VCaP (cell line): ENCODE measurements around the gene MICAL3.

Experiments used
- H3K27ac ChIP-seq: fragments of 450-650 bp; 2 replicates; pipeline ENCODE4 v1.5.1; 2017
- TF ChIP-seq, protein P1 (sequence below): fragments of 450-650 bp; conservative IDR thresholded peaks from 2 replicates; pipeline ENCODE4 v1.5.1; 2017; ENCODE audit warnings: mild to moderate bottlenecking, moderate library complexity

MICAL3 gene

GRCh38 chr22:17741866-17742526 lies 282.4 kb downstream of the MICAL3 start:
- TF ChIP-seq, protein P1, sequence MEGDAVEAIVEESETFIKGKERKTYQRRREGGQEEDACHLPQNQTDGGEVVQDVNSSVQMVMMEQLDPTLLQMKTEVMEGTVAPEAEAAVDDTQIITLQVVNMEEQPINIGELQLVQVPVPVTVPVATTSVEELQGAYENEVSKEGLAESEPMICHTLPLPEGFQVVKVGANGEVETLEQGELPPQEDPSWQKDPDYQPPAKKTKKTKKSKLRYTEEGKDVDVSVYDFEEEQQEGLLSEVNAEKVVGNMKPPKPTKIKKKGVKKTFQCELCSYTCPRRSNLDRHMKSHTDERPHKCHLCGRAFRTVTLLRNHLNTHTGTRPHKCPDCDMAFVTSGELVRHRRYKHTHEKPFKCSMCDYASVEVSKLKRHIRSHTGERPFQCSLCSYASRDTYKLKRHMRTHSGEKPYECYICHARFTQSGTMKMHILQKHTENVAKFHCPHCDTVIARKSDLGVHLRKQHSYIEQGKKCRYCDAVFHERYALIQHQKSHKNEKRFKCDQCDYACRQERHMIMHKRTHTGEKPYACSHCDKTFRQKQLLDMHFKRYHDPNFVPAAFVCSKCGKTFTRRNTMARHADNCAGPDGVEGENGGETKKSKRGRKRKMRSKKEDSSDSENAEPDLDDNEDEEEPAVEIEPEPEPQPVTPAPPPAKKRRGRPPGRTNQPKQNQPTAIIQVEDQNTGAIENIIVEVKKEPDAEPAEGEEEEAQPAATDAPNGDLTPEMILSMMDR: no peak

GRCh38 chr22:17739196-17739975 lies 285.0 kb downstream of the MICAL3 start:
- no peak overlapping the region for H3K27ac ChIP-seq
- TF ChIP-seq, protein P1: no peak

More at GRCh38 chr22:17741866-17742526, 282.4 kb downstream of the MICAL3 start:
- H3K27ac ChIP-seq: no peak overlapping the region

- no peak overlapping the region for H3K27ac ChIP-seq
- TF ChIP-seq, protein P1: no peak
Observed at GRCh38 chr22:17738386-17739128, 285.8 kb downstream of the MICAL3 start.
